Cardiac atrium fibroblast (primary cell): ENCODE measurements around the gene NXN. TPM values are rescaled to one million over a fixed set of nuclear protein-coding genes. Genes with fewer than 3 reads are reported as not detected.

Experiments used
- total RNA-seq: library from RNA; depleted of rRNA; stranded (reverse); fragments of >200 nt; gene quantifications from 2 replicates; pipeline ENCODE4 v1.2.3, GENCODE V29; 2015

NXN gene
- 20.7 and 46.0 TPM in 2 replicates for total RNA-seq

DNA sequence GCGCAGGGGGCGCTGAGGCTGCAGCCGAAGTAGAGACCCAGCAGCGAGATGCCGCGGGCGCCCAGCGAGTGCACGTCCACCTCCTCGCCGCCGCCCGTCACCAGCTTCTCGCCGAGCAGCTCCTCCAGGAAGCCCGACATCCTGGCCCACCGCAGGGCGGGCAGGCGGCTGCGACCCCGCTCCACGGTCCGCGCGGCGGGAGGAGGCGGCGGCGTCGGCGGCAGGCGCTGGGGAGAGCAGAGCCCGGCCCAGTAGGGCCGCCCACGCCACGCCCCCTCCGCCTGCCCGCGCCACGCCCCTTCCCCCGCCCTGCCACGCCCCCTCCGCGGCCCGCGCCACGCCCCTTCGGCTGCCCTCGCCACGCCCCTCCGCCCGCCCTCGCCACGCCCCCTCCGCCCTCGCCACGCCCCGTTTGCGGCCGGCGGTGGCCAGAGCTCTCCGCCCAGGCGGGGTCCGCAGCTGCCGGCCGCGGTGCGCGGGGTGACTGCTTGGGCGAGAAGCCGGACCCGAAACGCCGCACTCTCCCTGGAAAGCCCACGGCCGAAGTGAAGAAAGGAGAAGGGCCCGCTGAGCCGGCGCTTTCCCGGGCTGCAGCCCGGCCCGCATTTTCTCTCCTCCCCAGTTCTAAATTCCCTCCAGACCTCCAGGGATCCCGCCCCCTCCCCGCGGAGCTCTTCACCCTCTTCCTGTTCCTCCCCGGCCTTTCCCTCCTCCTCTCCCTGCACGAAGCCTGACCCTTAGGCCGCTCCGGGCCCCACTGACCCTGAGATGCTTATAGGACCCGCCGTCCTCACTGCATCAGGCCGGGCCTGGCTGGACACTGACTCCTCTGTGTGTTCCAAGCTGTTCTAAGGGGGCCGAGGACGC is at the start of gene NXN:
Gene NXN (minus strand): TSS at position 238 of the 867 bp plus-strand sequence.

DNA sequence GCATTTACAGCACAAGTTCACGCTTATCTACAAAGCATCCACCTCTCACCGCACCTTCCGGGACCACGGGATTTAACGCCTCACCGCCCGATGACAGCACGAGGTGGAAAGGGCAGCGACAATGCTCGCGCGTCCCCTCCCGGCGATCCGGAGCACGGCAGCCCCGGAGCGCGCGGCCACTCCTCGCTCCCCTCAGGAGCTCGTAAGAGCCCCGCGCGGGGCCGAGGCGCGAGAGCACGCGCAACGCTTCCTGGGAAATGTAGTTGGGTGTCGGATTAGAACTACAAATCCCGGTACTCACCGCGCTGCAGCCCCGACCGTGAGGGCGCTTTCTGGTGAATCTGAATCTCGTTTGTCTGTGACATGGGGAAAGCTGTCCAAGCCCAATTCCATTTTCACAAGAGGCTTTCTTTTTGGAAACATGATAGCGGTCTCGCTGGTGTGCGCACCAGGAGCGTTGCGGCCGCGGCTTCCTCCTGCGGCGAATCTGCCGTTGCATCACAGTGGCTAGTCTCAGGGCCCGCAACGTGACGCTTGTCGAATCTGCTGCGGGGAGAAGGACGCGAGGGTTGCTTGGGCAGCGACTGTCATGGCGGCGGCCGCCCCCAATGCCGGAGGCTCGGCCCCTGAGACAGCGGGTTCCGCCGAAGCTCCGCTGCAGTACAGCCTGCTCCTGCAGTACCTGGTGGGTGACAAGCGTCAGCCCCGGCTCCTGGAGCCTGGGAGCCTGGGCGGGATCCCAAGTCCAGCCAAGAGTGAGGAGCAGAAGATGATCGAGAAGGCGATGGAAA is 17.2 kb upstream of the NXN start, which contains the start of gene TIMM22:
Gene TIMM22 (plus strand): TSS at position 576 of the 791 bp plus-strand sequence. CDS start 14 bp downstream, at position 590.

DNA sequence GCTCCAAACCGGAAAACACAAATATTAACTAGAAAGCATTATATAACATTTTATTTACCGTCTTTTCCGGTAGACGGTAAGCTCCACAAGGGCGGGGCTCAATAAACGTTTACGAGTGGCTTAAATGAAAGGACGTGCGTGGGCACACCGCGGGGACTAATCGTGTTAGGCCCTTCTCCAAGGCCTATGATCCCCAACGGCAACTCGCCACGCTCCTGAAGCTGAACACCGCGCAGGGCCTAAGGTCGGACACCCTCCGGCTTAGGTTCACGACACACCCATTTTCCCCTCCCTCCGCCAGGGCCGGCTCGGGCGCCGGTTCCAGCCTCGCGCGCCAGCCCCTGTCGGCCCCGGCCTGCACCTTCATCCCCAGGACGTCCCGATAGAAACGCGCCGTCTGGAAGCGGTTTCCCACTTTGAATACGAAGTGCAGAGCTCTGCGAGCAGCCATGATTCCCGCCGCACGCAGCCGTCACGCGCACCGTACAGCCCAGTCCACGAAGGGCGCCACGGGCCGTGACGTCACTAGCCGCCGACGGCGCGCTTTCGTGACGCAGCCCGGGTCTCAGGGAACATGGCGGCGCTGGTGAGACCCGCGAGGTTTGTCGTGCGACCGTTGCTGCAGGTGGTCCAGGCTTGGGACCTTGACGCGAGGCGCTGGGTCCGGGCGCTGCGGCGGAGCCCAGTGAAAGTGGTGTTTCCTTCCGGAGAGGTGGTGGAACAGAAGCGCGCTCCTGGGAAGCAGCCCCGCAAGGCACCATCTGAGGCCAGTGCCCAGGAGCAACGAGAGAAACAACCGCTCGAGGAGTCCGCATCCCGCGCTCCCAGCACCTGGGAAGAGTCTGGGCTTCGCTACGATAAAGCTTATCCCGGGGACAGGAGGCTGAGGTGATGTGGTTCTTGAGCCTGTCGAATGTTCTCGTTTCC is 197.5 kb downstream of the NXN start, which contains the start of the genes GLOD4 and MRM3:
Gene GLOD4 (minus strand): TSS at position 476 of the 927 bp plus-strand sequence. CDS start 25 bp downstream, at position 451.
Gene MRM3 (plus strand): TSS at position 549 of the 927 bp plus-strand sequence. CDS start 26 bp downstream, at position 575.

DNA sequence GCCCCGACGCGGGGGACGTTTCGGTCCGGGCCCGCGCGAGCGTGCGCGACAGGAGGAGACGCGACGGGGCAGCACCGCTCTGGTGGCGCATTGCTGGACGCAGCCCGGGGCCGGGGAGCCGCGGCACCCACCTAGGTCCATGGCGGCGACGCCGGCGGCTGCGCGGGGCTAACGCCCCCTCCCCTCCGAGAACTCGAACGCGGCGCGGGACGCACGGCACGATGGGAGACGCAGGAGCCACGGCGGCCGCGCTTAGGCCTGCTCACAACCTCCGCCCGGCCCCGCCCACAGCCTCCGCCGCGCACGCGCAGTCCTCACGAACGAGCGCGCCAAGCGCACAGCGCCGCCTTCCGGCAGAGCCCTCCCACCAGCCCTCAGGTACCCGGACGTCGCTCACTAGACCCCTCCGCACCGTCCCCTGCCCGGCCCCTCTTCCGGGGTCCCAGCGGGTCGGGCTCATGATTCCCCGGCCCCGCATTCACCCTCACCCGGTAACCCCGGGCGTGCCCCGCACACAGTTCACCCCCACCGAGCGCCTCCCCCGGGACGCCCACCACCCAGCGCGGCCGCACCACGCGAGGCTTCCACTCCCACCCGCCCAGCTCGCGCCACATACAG is 227.5 kb downstream of the NXN start, which contains the start of gene GEMIN4:
Gene GEMIN4 (minus strand): TSS at position 263 of the 618 bp plus-strand sequence. CDS start 122 bp downstream, at position 141.

Other genes with a start within 250 kb of the NXN start
- 31.6 and 37.4 TPM in 2 replicates for gene TLCD3A, start 247.2 kb downstream of the NXN start, total RNA-seq
- 12.6 and 12.8 TPM in 2 replicates for gene GEMIN4, start 227.5 kb downstream of the NXN start, total RNA-seq
- 36.3 and 58.0 TPM in 2 replicates for gene GLOD4, start 197.5 kb downstream of the NXN start, total RNA-seq
- 17.7 and 19.5 TPM in 2 replicates for gene MRM3, start 197.4 kb downstream of the NXN start, total RNA-seq
- gene TIMM22, start 17.4 kb upstream of the NXN start, total RNA-seq, result 13.7 and 17.3 TPM in 2 replicates
- gene ABR, start 200.2 kb upstream of the NXN start, total RNA-seq, result 30.5 and 36.5 TPM in 2 replicates